OCI-LY7 (cell line): Measurements from ENCODE around the gene FOXO6. TPM values are rescaled to one million over a fixed set of nuclear protein-coding genes. Genes with fewer than 3 reads are reported as not detected.

Experiments used
- BruUV-seq: library from RNA; stranded (reverse); fragments of 400-500 nt; replicated peaks from 2 replicates; lab custom pipeline; 2021; lab: Mats Ljungman, UMichigan
- CTCF ChIA-PET: fragments of 300-600 bp; sonication (Branson Sonifier 250); formaldehyde crosslinking; loops from one replicate; lab custom pipeline; 2022; ENCODE audit warnings: antibody characterized with exemption; ENCODE audit not compliant: unreplicated experiment; lab: Charles Lee
- POLR2A ChIA-PET: fragments of 300-600 bp; sonication (Branson Sonifier 250); formaldehyde crosslinking; loops from one replicate; lab custom pipeline; 2022; ENCODE audit warnings: antibody characterized with exemption; lab: Charles Lee
- DNase-seq: peaks from one replicate; pipeline ENCODE4 v3.0.0-alpha.2; 2015; ENCODE audit warnings: low spot score
- H2AFZ ChIP-seq: fragments of 200-600 bp; sonication (generic), shearing (Covaris generic); 2 replicates; pipeline ENCODE4 v1.6.1; 2014; ENCODE audit warnings: mild to moderate bottlenecking, antibody characterized with exemption, low read length, moderate library complexity
- H3K27ac ChIP-seq: fragments of 200-600 bp; sonication (generic); 2 replicates; pipeline ENCODE4 v1.5.1; 2014; ENCODE audit warnings: mixed run types, low read depth, mild to moderate bottlenecking, moderate library complexity, low read length, inconsistent platforms; ENCODE audit not compliant: poor library complexity, severe bottlenecking
- H3K36me3 ChIP-seq: fragments of 200-600 bp; sonication (generic); 2 replicates; pipeline ENCODE4 v1.6.1; 2014; ENCODE audit warnings: mild to moderate bottlenecking, antibody characterized with exemption, low read length, moderate library complexity, mixed read lengths; ENCODE audit not compliant: insufficient read depth
- H3K4me1 ChIP-seq: fragments of 200-600 bp; sonication (generic); 2 replicates; pipeline ENCODE4 v1.5.1; 2014; ENCODE audit warnings: mild to moderate bottlenecking, low read length; ENCODE audit not compliant: insufficient read depth, poor library complexity, severe bottlenecking
- H3K4me2 ChIP-seq: fragments of 200-600 bp; sonication (generic); 2 replicates; pipeline ENCODE4 v1.6.1; 2014; ENCODE audit warnings: mild to moderate bottlenecking, low read length
- H3K4me3 ChIP-seq: fragments of 200-600 bp; sonication (generic); 2 replicates; pipeline ENCODE4 v1.5.1; 2014; ENCODE audit warnings: mild to moderate bottlenecking, low read depth, low read length; ENCODE audit not compliant: poor library complexity, severe bottlenecking
- H3K79me2 ChIP-seq: fragments of 200-600 bp; sonication (generic); 2 replicates; pipeline ENCODE4 v1.6.1; 2016; ENCODE audit warnings: low read depth, mild to moderate bottlenecking, low read length, moderate library complexity, mixed read lengths; ENCODE audit not compliant: insufficient read depth
- H3K9me2 ChIP-seq: fragments of 200-600 bp; sonication (generic); 2 replicates; pipeline ENCODE4 v1.6.1; 2016; ENCODE audit warnings: mild to moderate bottlenecking, low read length, mixed read lengths; ENCODE audit not compliant: insufficient read depth
- H3K9me3 ChIP-seq: fragments of 200-600 bp; sonication (generic); 2 replicates; pipeline ENCODE4 v1.6.1; 2014; ENCODE audit warnings: mild to moderate bottlenecking, mixed run types, low read length, mixed read lengths
- H4K20me1 ChIP-seq: fragments of 200-600 bp; sonication (generic); 2 replicates; pipeline ENCODE4 v1.6.1; 2014; ENCODE audit warnings: mild to moderate bottlenecking, antibody characterized with exemption, low read length, moderate library complexity, mixed read lengths; ENCODE audit not compliant: insufficient read depth
- EZH2phosphoT487 ChIP-seq: fragments of 200-600 bp; sonication (generic); IDR thresholded peaks from 2 replicates; pipeline ENCODE4 v1.6.1; 2018; ENCODE audit warnings: low read depth, borderline replicate concordance, mild to moderate bottlenecking, mixed run types, antibody characterized with exemption, low read length, moderate library complexity, mixed read lengths
- intact Hi-C: fragments of 100-400 bp; cut with micrococcal nuclease; formaldehyde crosslinking; loops from one replicate; pipeline ENCODE4 v1.10.0; 2022; ENCODE audit not compliant: unreplicated experiment
- total RNA-seq, 2 experiments: library from RNA; depleted of rRNA in 1 of 2; stranded (reverse); fragments of >200 nt in 1 of 2; shearing (Covaris generic) in 1 of 2; gene quantifications; 2 replicates each; pipeline ENCODE4 v1.2.3, GENCODE V29; 2014 to 2022
- TF ChIP-seq, protein P1 (sequence below): fragments of 200-600 bp; sonication (generic); conservative IDR thresholded peaks from 2 replicates; pipeline ENCODE4 v1.5.1; 2014; ENCODE audit warnings: mild to moderate bottlenecking, antibody characterized with exemption, low read length, moderate library complexity, mixed read lengths

FOXO6 gene
- total RNA-seq, 2 experiments from 2014 or later: not detected

GRCh38 chr1:41353744-41354143 lies 7.5 kb upstream of the FOXO6 start:
- Histone ChIP-seq H3K4me1 (no peaks in the 10 kb centered on the region), H3K9me3 (no peaks in the 10 kb centered on the region), H2AFZ (no peak overlapping the region), H3K79me2 (no peaks in the 10 kb centered on the region), H3K9me2 (no peaks in the 10 kb centered on the region), H3K4me2 (no peak overlapping the region), H4K20me1 (no peaks in the 10 kb centered on the region), H3K36me3 (no peaks in the 10 kb centered on the region), H3K27ac (no peak overlapping the region), H3K4me3 (no peak overlapping the region)
- ChIA-PET CTCF (no interaction called here), POLR2A (no interaction called here)
- TF ChIP-seq, protein P1, sequence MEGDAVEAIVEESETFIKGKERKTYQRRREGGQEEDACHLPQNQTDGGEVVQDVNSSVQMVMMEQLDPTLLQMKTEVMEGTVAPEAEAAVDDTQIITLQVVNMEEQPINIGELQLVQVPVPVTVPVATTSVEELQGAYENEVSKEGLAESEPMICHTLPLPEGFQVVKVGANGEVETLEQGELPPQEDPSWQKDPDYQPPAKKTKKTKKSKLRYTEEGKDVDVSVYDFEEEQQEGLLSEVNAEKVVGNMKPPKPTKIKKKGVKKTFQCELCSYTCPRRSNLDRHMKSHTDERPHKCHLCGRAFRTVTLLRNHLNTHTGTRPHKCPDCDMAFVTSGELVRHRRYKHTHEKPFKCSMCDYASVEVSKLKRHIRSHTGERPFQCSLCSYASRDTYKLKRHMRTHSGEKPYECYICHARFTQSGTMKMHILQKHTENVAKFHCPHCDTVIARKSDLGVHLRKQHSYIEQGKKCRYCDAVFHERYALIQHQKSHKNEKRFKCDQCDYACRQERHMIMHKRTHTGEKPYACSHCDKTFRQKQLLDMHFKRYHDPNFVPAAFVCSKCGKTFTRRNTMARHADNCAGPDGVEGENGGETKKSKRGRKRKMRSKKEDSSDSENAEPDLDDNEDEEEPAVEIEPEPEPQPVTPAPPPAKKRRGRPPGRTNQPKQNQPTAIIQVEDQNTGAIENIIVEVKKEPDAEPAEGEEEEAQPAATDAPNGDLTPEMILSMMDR: no peak
- TF ChIP-seq EZH2phosphoT487: no peak
- intact Hi-C loops: no loop called here
- DNase-seq: no peak
- BruUV-seq: no TSS peak

- H3K4me2 ChIP-seq: no peak overlapping the region
- no peaks in the 10 kb centered on the region for H3K79me2 ChIP-seq
- no TSS peak for BruUV-seq
- H3K9me2 ChIP-seq: no peaks in the 10 kb centered on the region
- TF ChIP-seq, protein P1: no peak
- TF ChIP-seq EZH2phosphoT487: no peak
- ChIA-PET POLR2A (interaction anchor here (0.6 kb wide), 1 partner anchor 686 kb away, joined by 6 read pairs; no protein-coding TSS in a partner anchor), CTCF (no interaction called here)
- H3K9me3 ChIP-seq: no peaks in the 10 kb centered on the region
- H3K4me1 ChIP-seq: no peaks in the 10 kb centered on the region
- no peak overlapping the region for H3K4me3 ChIP-seq
- no peaks in the 10 kb centered on the region for H3K36me3 ChIP-seq
- no peak for DNase-seq
- no peak overlapping the region for H2AFZ ChIP-seq
- no peaks in the 10 kb centered on the region for H4K20me1 ChIP-seq
- intact Hi-C loops: no loop called here
- H3K27ac ChIP-seq: no peak overlapping the region
Observed at GRCh38 chr1:41354956-41355355, 6.3 kb upstream of the FOXO6 start.

- TF ChIP-seq, protein P1: no peak
- no peak for TF ChIP-seq EZH2phosphoT487
- Histone ChIP-seq H3K9me2 (no peaks in the 10 kb centered on the region), H2AFZ (no peak overlapping the region), H3K4me3 (no peak overlapping the region), H4K20me1 (no peaks in the 10 kb centered on the region), H3K27ac (no peak overlapping the region), H3K79me2 (no peaks in the 10 kb centered on the region), H3K4me1 (peaks cover 3% of the 10 kb centered on the region), H3K4me2 (no peak overlapping the region), H3K9me3 (no peaks in the 10 kb centered on the region), H3K36me3 (no peaks in the 10 kb centered on the region)
- intact Hi-C loops: no loop called here
- CTCF ChIA-PET: no interaction called here
- POLR2A ChIA-PET: interaction anchor here (0.6 kb wide), 1 partner anchor 171 kb away, joined by 3 read pairs; no protein-coding TSS in a partner anchor
- no peak for DNase-seq
- BruUV-seq: no TSS peak
Observed at GRCh38 chr1:41355356-41355755, 5.9 kb upstream of the FOXO6 start.
